ENCODE data around the gene ACBD4. TPM values are rescaled to one million over a fixed set of nuclear protein-coding genes. Genes with fewer than 3 reads are reported as not detected.
A peak's percentile ranks its signal among the peaks of the same experiment; 100 is the strongest.

ACBD4 gene
- total and polyA plus RNA-seq, 2 of the 13 experiments (the other 11 are each of a cell fraction or from before 2014, with no cell fraction given) = 16.1 to 26.9 TPM

DNA sequence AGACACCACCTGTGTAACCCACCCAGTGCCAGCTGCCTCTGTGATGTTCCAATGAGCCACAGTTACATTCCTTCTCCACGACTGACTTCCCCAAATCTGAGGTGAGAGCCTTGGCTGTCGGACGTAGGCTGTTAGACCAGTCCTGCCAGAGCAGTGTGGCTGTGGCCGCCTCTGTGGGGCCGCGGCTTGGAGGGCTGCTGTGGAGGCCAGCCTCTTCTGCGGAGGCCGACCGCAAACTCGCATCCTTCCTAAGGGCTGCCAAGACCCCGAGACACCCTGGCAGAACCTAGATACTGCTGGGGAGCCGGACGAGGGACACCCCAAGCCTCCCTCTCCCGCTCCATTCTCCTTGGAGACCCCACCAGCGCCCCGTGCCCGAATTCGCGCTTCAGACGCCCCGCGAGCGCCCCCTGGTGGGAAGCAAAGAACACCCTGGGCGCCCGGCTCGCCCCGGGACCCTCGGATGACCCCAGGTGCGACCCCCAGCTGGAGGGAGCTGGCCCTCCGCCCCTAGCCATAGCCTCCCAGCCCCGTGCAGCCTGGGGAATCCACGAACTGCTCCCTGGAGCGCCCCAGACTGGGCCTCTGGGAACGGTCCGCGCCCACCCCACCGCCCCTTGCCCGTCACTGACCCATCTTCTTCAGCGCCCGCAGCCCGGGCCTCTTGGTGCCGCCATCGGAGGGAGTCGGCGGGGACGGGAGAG, 3.7 kb upstream of the ACBD4 start (continued):
- TF ChIP-seq, protein P1, sequence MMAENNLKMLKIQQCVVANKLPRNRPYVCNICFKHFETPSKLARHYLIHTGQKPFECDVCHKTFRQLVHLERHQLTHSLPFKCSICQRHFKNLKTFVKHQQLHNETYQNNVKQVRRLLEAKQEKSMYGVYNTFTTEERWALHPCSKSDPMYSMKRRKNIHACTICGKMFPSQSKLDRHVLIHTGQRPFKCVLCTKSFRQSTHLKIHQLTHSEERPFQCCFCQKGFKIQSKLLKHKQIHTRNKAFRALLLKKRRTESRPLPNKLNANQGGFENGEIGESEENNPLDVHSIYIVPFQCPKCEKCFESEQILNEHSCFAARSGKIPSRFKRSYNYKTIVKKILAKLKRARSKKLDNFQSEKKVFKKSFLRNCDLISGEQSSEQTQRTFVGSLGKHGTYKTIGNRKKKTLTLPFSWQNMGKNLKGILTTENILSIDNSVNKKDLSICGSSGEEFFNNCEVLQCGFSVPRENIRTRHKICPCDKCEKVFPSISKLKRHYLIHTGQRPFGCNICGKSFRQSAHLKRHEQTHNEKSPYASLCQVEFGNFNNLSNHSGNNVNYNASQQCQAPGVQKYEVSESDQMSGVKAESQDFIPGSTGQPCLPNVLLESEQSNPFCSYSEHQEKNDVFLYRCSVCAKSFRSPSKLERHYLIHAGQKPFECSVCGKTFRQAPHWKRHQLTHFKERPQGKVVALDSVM (CRISPR knock-in tag; IDR thresholded peaks at IDR 0.05) = peak; percentile 100
- TF ChIP-seq ZNF34 (CRISPR knock-in tag; IDR thresholded peaks at IDR 0.05; ENCODE audit: borderline replicate concordance) (no peak; the same call in 1 of the 2 replicates), ZNF569 (CRISPR knock-in tag; IDR thresholded peaks at IDR 0.05; ENCODE audit: borderline replicate concordance) (peak; percentile 63; the same call in 1 of the 2 replicates), HNF4G (IDR thresholded peaks at IDR 0.05; ENCODE audit: borderline replicate concordance, low read depth, low read length) (no peak), HNF4G (CRISPR knock-in tag; IDR thresholded peaks at IDR 0.05; ENCODE audit: borderline replicate concordance, low read depth) (no peak), ZNF446 (CRISPR knock-in tag; IDR thresholded peaks at IDR 0.05) (no peak), MTF1 (CRISPR knock-in tag; IDR thresholded peaks at IDR 0.05) (no peak), CEBPB (IDR thresholded peaks at IDR 0.05; ENCODE audit: borderline replicate concordance, low read depth, low read length) (no peak), NFATC3 (CRISPR knock-in tag; IDR thresholded peaks at IDR 0.05) (no peak), ZFP1 (CRISPR knock-in tag; IDR thresholded peaks at IDR 0.05) (no peak)
- TF ChIP-seq, protein P2, sequence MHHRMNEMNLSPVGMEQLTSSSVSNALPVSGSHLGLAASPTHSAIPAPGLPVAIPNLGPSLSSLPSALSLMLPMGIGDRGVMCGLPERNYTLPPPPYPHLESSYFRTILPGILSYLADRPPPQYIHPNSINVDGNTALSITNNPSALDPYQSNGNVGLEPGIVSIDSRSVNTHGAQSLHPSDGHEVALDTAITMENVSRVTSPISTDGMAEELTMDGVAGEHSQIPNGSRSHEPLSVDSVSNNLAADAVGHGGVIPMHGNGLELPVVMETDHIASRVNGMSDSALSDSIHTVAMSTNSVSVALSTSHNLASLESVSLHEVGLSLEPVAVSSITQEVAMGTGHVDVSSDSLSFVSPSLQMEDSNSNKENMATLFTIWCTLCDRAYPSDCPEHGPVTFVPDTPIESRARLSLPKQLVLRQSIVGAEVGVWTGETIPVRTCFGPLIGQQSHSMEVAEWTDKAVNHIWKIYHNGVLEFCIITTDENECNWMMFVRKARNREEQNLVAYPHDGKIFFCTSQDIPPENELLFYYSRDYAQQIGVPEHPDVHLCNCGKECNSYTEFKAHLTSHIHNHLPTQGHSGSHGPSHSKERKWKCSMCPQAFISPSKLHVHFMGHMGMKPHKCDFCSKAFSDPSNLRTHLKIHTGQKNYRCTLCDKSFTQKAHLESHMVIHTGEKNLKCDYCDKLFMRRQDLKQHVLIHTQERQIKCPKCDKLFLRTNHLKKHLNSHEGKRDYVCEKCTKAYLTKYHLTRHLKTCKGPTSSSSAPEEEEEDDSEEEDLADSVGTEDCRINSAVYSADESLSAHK (CRISPR knock-in tag; IDR thresholded peaks at IDR 0.05; ENCODE audit: borderline replicate concordance) = no peak
- TF ChIP-seq, protein P3, sequence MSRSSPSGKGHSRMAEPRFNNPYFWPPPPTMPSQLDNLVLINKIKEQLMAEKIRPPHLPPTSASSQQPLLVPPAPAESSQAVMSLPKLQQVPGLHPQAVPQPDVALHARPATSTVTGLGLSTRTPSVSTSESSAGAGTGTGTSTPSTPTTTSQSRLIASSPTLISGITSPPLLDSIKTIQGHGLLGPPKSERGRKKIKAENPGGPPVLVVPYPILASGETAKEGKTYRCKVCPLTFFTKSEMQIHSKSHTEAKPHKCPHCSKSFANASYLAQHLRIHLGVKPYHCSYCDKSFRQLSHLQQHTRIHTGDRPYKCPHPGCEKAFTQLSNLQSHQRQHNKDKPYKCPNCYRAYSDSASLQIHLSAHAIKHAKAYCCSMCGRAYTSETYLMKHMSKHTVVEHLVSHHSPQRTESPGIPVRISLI (CRISPR knock-in tag; IDR thresholded peaks at IDR 0.05; ENCODE audit: borderline replicate concordance) = no peak
- TF ChIP-seq, protein P4, sequence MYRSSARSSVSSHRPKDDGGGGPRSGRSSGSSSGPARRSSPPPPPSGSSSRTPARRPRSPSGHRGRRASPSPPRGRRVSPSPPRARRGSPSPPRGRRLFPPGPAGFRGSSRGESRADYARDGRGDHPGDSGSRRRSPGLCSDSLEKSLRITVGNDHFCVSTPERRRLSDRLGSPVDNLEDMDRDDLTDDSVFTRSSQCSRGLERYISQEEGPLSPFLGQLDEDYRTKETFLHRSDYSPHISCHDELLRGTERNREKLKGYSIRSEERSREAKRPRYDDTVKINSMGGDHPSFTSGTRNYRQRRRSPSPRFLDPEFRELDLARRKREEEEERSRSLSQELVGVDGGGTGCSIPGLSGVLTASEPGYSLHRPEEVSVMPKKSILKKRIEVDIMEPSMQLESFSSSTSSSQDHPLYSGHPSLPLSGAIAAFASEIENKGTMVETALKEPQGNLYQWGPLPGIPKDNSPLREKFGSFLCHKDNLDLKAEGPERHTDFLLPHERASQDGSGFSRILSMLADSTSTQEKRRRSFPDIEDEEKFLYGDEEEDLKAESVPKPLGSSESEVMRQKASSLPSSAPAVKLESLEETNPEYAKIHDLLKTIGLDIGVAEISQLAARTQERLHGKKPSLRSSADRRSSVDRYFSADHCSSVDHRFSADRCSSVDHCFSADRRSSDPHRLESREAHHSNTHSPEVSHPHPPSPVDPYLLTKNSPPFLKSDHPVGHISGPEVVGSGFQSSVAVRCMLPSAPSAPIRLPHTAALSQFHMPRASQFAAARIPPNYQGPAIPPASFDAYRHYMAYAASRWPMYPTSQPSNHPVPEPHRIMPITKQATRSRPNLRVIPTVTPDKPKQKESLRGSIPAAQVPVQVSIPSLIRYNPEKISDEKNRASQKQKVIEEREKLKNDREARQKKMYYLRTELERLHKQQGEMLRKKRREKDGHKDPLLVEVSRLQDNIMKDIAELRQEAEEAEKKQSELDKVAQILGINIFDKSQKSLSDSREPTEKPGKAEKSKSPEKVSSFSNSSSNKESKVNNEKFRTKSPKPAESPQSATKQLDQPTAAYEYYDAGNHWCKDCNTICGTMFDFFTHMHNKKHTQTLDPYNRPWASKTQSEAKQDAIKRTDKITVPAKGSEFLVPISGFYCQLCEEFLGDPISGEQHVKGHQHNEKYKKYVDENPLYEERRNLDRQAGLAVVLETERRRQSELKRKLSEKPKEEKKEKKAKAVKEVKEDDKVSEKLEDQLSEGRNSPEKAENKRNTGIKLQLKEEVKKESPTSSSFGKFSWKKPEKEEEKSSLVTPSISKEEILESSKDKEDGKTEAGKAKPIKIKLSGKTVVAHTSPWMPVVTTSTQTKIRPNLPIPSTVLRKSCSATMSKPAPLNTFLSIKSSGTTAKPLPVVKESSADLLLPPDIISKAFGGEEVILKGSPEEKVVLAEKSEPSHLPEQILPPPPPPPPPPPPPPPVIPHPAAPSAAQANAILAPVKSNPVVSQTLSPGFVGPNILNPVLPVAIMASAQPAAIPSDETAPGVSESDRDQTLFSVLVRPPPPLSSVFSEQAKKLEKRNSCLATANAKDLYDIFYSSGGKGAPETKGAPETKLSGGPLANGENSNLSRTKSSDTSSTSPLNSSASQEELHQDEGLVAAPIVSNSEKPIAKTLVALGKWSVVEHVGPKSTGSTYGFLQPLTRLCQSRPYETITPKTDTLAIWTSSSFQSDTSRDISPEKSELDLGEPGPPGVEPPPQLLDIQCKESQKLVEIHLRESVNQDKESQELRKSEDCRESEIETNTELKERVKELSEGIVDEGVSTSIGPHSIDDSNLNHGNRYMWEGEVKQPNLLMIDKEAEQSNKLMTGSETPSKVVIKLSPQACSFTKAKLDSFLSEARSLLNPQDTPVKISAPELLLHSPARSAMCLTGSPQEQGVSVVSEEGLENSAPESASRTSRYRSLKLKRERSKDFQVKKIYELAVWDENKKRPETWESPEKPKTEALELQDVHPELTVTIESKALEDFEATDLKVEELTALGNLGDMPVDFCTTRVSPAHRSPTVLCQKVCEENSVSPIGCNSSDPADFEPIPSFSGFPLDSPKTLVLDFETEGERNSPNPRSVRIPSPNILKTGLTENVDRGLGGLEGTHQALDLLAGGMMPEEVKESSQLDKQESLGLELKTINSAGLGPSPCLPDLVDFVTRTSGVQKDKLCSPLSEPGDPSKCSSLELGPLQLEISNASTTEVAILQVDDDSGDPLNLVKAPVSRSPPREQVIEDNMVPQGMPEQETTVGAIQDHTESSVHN (CRISPR knock-in tag; IDR thresholded peaks at IDR 0.05) = no peak
